Transverse colon (tissue), 4 donors: ENCODE results near the gene VSIG2.

Source experiments
- POLR2A ChIP-seq: fragments of 450-650 bp; IDR thresholded peaks from one replicate; pipeline ENCODE4 v1.6.1; 2016; ENCODE audit warnings: antibody characterized with exemption, mild to moderate bottlenecking, moderate library complexity
- POLR2AphosphoS5 ChIP-seq, 3 donors: sonication (generic); formaldehyde crosslinking; IDR thresholded peaks; one replicate each; pipeline ENCODE4 v1.6.1; 2016; ENCODE audit warnings: antibody characterized with exemption in 3 of 3
- TF ChIP-seq, protein P1 (sequence below), 5 experiments: fragments of 200-600 bp in 3 of 5; fragments of 450-650 bp in 2 of 5; sonication (generic) in 3 of 5; IDR thresholded peaks; 1 replicate in 2 of 5; 2 replicates in 3 of 5; pipeline ENCODE4 v1.5.1; 2016 to 2017; ENCODE audit warnings: antibody characterized with exemption in 5 of 5, inconsistent platforms in 3 of 5, mild to moderate bottlenecking in 2 of 5, moderate library complexity in 1 of 5

DNA sequence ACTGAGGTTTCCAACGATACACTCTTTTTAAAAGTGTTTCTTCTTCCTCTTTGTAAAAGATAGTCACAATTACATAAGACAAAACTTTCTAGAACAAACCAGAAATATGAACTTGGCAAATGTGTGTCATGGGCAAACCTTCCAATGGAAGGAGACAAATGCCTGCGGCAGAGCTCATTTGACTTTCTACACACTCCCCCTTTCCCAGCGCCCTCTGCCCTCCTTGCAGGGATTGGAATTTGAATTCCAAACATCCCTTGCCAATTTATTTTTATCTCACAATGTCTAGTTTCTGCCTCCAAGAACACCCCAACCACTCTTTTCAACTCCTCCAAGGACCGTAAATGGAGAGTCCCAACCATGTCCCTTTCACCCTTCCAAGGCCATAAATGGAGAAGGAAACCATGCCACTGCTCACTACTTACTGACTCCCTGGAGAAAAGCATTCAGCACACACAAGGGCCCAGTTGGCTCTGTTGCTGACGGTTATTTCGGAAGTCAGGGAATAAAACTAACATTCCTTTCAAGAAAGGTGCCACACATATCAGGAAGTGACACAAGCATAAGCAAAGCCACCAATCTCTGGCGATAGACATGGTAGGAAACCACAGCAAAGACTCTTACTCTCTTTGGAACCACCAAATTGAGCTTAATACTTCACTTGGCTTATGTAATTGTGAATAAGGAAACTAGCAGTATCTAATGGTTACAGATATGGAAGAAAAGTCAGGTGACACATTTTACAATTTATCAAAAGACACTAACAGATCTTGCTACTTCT is 25.0 kb upstream of the VSIG2 start:
- TF ChIP-seq POLR2AphosphoS5 (IDR thresholded peaks at IDR 0.05) (no peak), POLR2A (no peak)
- TF ChIP-seq, protein P1, sequence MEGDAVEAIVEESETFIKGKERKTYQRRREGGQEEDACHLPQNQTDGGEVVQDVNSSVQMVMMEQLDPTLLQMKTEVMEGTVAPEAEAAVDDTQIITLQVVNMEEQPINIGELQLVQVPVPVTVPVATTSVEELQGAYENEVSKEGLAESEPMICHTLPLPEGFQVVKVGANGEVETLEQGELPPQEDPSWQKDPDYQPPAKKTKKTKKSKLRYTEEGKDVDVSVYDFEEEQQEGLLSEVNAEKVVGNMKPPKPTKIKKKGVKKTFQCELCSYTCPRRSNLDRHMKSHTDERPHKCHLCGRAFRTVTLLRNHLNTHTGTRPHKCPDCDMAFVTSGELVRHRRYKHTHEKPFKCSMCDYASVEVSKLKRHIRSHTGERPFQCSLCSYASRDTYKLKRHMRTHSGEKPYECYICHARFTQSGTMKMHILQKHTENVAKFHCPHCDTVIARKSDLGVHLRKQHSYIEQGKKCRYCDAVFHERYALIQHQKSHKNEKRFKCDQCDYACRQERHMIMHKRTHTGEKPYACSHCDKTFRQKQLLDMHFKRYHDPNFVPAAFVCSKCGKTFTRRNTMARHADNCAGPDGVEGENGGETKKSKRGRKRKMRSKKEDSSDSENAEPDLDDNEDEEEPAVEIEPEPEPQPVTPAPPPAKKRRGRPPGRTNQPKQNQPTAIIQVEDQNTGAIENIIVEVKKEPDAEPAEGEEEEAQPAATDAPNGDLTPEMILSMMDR (IDR thresholded peaks at IDR 0.05), result no peak
